GM21737 (cell line): ENCODE results near the gene ZNF418.

Experiments used
- ATAC-seq: cut with Tn5 transposase; IDR thresholded peaks from one replicate; pipeline ENCODE4 v1.9.1; 2021; ENCODE audit warnings: mild to moderate bottlenecking, moderate library complexity; ENCODE audit not compliant: unreplicated experiment

Gene ZNF418

GRCh38 chr19:57934820-57935665, at the start of gene ZNF418:
Gene ZNF418 (minus strand): TSS chr19:57935402. CDS start chr19:57933822, 1,580 bp downstream.
- ATAC-seq = no peak

- no peak for ATAC-seq
Measured at GRCh38 chr19:57978586-57979289, 43.5 kb upstream of the ZNF418 start.

- no peak for ATAC-seq
Measured at GRCh38 chr19:57974434-57974833, 39.2 kb upstream of the ZNF418 start, which contains the start of gene C19orf18. Gene C19orf18 (minus strand): TSS chr19:57974534. CDS start chr19:57974432, 102 bp downstream.

GRCh38 chr19:57964761-57965160, 29.6 kb upstream of the ZNF418 start:
- ATAC-seq = no peak

- ATAC-seq = no peak
Measured at GRCh38 chr19:57961785-57962184, 26.6 kb upstream of the ZNF418 start.

GRCh38 chr19:57954996-57955395, 19.8 kb upstream of the ZNF418 start:
- no peak for ATAC-seq

GRCh38 chr19:57949702-57950101, 14.5 kb upstream of the ZNF418 start:
- ATAC-seq = no peak

- ATAC-seq = no peak
Measured at GRCh38 chr19:57949296-57949695, 14.1 kb upstream of the ZNF418 start.

GRCh38 chr19:57947419-57948134, 12.4 kb upstream of the ZNF418 start, which contains the start of gene ZNF256:
Gene ZNF256 (minus strand): TSS chr19:57947706. CDS start chr19:57947474, 232 bp downstream.
- ATAC-seq = peak; percentile 92

- no peak for ATAC-seq
Measured at GRCh38 chr19:57947088-57947418, 11.9 kb upstream of the ZNF418 start.

- no peak for ATAC-seq
Measured at GRCh38 chr19:57946316-57946715, 11.1 kb upstream of the ZNF418 start.

- no peak for ATAC-seq
Measured at GRCh38 chr19:57941593-57941992, 6.4 kb upstream of the ZNF418 start.

GRCh38 chr19:57935731-57936130, 529 bp upstream of the ZNF418 start:
- no peak for ATAC-seq

GRCh38 chr19:57927587-57927986, 7.6 kb downstream of the ZNF418 start:
- ATAC-seq = no peak

- ATAC-seq = peak; percentile 98
Measured at GRCh38 chr19:57916168-57916995, 18.8 kb downstream of the ZNF418 start, which contains the start of gene ZNF417. Gene ZNF417 (minus strand): TSS chr19:57916592. CDS start chr19:57916411, 181 bp downstream.

- ATAC-seq = no peak
Measured at GRCh38 chr19:57914531-57914930, 20.7 kb downstream of the ZNF418 start.

GRCh38 chr19:57907394-57907793, 27.8 kb downstream of the ZNF418 start:
- no peak for ATAC-seq

GRCh38 chr19:57905258-57905657, 29.9 kb downstream of the ZNF418 start:
- ATAC-seq = no peak

- no peak for ATAC-seq
Measured at GRCh38 chr19:57903618-57904184, 31.5 kb downstream of the ZNF418 start.

GRCh38 chr19:57900311-57900710, 34.9 kb downstream of the ZNF418 start:
- ATAC-seq = no peak
